Esophagus muscularis mucosa (tissue), 4 donors: Measurements from ENCODE around the gene IL18RAP. TPM values are rescaled to one million over a fixed set of nuclear protein-coding genes. Genes with fewer than 3 reads are reported as not detected.

Experiments
- DNase-seq: peaks from one replicate; pipeline ENCODE4 v3.0.0-alpha.2; 2017; ENCODE audit errors: extremely low spot score
- H3K27ac ChIP-seq, 4 donors: fragments of 200-600 bp; sonication (generic); replicated peaks in 1 of 4; 1 replicate in 3 of 4; 2 replicates in 1 of 4; pipeline ENCODE4 v1.5.1; 2016 to 2019; ENCODE audit warnings: mild to moderate bottlenecking in 1 of 4
- H3K27me3 ChIP-seq, 4 donors: fragments of 200-600 bp; sonication (generic); one replicate each; pipeline versions ENCODE4 v1.5.1 to v1.6.0; 2016 to 2019
- H3K36me3 ChIP-seq, 4 donors: fragments of 200-600 bp; sonication (generic); one replicate each; pipeline ENCODE4 v1.5.1; 2016 to 2019
- H3K4me1 ChIP-seq, 4 donors: fragments of 200-600 bp; sonication (generic); one replicate each; pipeline ENCODE4 v1.5.1; 2016 to 2019
- H3K4me3 ChIP-seq, 4 donors: fragments of 200-600 bp; sonication (generic); 1 replicate in 2 of 4; 2 replicates in 2 of 4; pipeline ENCODE4 v1.5.1; 2016 to 2019; ENCODE audit warnings: mild to moderate bottlenecking in 4 of 4, moderate library complexity in 1 of 4
- H3K9me3 ChIP-seq, 4 donors: fragments of 200-600 bp; sonication (generic); 1 replicate in 3 of 4; 2 replicates in 1 of 4; pipeline ENCODE4 v1.5.1; 2016 to 2019
- EP300 ChIP-seq: sonication (generic); formaldehyde crosslinking; IDR thresholded peaks from one replicate; pipeline ENCODE4 v1.6.1; 2017; ENCODE audit warnings: antibody characterized with exemption
- POLR2A ChIP-seq: fragments of 450-650 bp; IDR thresholded peaks from one replicate; pipeline ENCODE4 v1.6.1; 2017; ENCODE audit warnings: antibody characterized with exemption, moderate library complexity, mild to moderate bottlenecking, low read depth
- POLR2AphosphoS5 ChIP-seq, 2 donors: sonication (generic); formaldehyde crosslinking; IDR thresholded peaks; one replicate each; pipeline ENCODE4 v1.6.1; 2017; ENCODE audit warnings: antibody characterized with exemption in 2 of 2
- WGBS: methylation state at CpG from one replicate; pipeline ENCODE4 v1.1.5; 2018; 5-methylcytosine and 5-hydroxymethylcytosine counted together
- intact Hi-C: fragments of 100-400 bp; cut with DNase I; formaldehyde crosslinking; loops from one replicate; pipeline ENCODE4 v1.15.1; 2023
- total RNA-seq, 4 donors: library from RNA; depleted of rRNA; stranded (reverse); fragments of >200 nt; gene quantifications; one replicate each; pipeline versions ENCODE4 v1.1.0 to v1.2.1, GENCODE V29; 2016
- TF ChIP-seq, protein P1 (sequence below), 3 experiments: fragments of 200-600 bp in 2 of 3; fragments of 450-650 bp in 1 of 3; sonication (generic) in 2 of 3; IDR thresholded peaks; one replicate each; pipeline ENCODE4 v1.5.1; 2017 to 2019; ENCODE audit warnings: antibody characterized with exemption in 3 of 3, mild to moderate bottlenecking in 2 of 3, moderate library complexity in 1 of 3

IL18RAP gene
- total RNA-seq, 4 donors from 2014 or later, result 0.42 to 11.3 (median 0.58) TPM

DNA sequence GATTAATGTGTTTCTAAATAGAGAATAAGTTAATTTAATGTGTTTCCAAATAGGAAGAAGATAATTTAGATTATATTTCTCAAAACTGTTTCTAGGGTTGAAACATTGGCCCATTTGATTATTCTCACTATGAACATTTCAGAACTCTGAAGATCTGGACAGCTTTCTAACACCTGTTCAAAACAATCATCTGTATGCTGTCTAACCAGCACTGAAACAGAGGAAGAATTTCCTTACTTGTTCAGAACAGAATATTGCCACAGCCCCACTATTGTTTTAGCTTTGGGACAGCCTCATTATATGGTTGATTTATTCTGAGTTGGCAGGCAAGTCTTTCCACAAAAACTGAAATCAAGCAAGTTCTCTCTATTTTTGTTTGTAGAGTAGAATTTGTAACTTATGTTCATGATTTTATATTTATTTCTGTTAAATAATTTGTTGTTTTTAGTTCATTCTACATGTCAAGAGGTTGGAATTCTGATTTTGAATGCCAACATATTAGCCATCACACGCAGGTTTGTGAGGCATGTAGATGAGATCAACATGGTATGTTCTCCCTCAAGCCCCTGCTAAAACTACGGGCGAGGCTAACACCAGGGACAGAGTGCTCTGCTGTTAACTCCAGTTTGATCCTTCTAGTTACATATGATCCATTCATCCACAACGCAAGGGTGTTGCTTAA is 11.2 kb downstream of the IL18RAP start:
- Histone ChIP-seq H3K27ac (no peak overlapping the region), H3K27me3 (peaks cover 0 to 13% (median 0%) of the 10 kb centered on the region in 4 donors), H3K4me3 (no peak overlapping the region), H3K4me1 (no peaks in the 10 kb centered on the region), H3K36me3 (no peaks in the 10 kb centered on the region), H3K9me3 (no peaks in the 10 kb centered on the region)
- peak; percentile 17 for DNase-seq
- WGBS, result 89% methylated on average over 4 of the region's 4 CpGs
- TF ChIP-seq EP300, result no peak
- TF ChIP-seq, protein P1, sequence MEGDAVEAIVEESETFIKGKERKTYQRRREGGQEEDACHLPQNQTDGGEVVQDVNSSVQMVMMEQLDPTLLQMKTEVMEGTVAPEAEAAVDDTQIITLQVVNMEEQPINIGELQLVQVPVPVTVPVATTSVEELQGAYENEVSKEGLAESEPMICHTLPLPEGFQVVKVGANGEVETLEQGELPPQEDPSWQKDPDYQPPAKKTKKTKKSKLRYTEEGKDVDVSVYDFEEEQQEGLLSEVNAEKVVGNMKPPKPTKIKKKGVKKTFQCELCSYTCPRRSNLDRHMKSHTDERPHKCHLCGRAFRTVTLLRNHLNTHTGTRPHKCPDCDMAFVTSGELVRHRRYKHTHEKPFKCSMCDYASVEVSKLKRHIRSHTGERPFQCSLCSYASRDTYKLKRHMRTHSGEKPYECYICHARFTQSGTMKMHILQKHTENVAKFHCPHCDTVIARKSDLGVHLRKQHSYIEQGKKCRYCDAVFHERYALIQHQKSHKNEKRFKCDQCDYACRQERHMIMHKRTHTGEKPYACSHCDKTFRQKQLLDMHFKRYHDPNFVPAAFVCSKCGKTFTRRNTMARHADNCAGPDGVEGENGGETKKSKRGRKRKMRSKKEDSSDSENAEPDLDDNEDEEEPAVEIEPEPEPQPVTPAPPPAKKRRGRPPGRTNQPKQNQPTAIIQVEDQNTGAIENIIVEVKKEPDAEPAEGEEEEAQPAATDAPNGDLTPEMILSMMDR (IDR thresholded peaks at IDR 0.05), result no peak
- TF ChIP-seq POLR2A, result no peak
- no peak for TF ChIP-seq POLR2AphosphoS5 (IDR thresholded peaks at IDR 0.05)
- intact Hi-C loops, result no loop called here

DNA sequence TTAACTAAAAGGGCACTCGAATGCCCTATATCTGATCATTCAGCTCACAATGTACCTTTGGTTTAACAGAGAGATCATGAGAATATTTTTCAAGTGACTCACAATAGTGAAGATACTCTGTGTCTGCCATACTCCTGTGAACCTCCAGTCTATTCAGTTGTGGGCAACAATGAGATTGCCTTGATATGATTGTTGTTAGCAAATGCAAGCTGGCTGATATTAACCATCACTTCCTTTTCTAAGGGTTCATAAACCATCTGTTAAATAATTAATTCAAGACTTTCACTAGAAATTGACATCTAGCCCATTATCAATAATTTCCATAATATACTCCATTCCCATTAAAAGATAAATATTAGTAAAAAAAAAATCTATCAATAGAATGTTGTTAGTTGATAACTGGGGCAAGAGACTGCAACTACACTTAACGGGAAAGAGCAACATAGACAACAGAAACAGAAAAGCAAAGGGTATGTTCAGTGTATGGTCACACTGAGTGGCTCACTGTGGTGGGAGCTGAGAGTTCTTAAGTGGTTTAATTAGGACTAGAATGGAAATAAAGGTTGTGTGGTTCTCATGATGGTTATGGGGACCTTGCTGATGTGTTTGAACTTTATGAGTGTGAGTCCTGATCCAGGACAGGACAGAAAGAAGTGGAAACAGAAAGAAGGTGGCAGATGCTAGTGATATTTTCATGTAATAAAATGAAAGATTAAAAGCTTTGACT is 11.9 kb downstream of the IL18RAP start:
- Histone ChIP-seq H3K27me3 (peaks cover 0 to 16% (median 0%) of the 10 kb centered on the region in 4 donors), H3K27ac (no peak overlapping the region), H3K36me3 (no peaks in the 10 kb centered on the region), H3K4me3 (no peak overlapping the region), H3K9me3 (no peaks in the 10 kb centered on the region), H3K4me1 (no peaks in the 10 kb centered on the region)
- DNase-seq, result peak; percentile 26
- TF ChIP-seq POLR2AphosphoS5 (IDR thresholded peaks at IDR 0.05), result no peak
- TF ChIP-seq, protein P1 (IDR thresholded peaks at IDR 0.05), result no peak
- no peak for TF ChIP-seq EP300
- TF ChIP-seq POLR2A, result no peak
- 84% methylated on average over 2 of the region's 2 CpGs for WGBS
- intact Hi-C loops, result no loop called here

DNA sequence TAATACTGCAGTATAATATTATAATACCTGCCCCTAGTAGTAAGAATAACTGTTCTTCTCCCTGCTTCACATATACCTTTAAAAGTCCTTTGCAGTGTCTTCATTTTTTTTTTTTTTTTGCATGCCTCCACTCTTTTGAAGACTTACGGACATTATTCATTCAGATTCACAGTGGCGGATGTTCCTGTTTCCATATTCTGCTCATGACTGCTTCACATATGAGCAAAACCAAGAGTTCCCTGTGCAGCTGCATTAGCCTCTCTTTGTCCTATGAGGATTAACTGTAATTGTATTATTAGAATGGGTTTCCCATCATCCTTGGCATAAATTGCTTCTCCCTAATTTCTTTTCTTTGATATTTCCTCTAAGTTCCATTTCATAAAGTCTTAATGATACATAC is 12.8 kb downstream of the IL18RAP start:
- intact Hi-C loops, result no loop called here
- Histone ChIP-seq H3K36me3 (no peaks in the 10 kb centered on the region), H3K9me3 (no peaks in the 10 kb centered on the region), H3K27me3 (peaks cover 0 to 21% (median 0%) of the 10 kb centered on the region in 4 donors), H3K4me1 (no peaks in the 10 kb centered on the region), H3K27ac (no peak overlapping the region), H3K4me3 (no peak overlapping the region)
- TF ChIP-seq POLR2A (no peak), EP300 (no peak), POLR2AphosphoS5 (IDR thresholded peaks at IDR 0.05) (no peak)
- TF ChIP-seq, protein P1 (IDR thresholded peaks at IDR 0.05), result no peak
- DNase-seq, result no peak
- 70% methylated on average over 2 of the region's 2 CpGs for WGBS

DNA sequence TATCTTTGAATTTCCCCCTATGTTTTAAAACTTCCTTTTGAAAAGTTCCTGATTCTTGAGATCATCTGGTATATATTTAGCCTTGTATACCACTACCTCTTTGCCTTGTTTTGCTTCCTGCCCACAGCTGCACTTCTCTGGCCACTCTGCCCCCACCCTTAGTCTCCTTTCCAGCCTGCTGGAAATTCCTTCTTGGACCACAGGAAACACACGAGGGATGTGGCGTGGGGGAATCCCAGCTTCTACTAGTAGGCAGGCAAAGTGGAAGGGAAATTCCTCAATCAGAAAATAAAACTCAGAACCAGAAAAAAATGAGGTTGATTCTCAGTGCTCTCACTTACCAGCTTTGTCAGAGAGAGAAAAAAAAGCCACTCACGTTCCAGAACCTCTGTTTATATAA is 13.4 kb downstream of the IL18RAP start:
- intact Hi-C loops, result no loop called here
- no peak for TF ChIP-seq POLR2A
- TF ChIP-seq EP300, result no peak
- TF ChIP-seq, protein P1 (IDR thresholded peaks at IDR 0.05), result no peak
- TF ChIP-seq POLR2AphosphoS5 (IDR thresholded peaks at IDR 0.05), result no peak
- 16% methylated on average over 3 of the region's 3 CpGs for WGBS
- peak; percentile 53 for DNase-seq
- H3K4me3 ChIP-seq, result no peak overlapping the region
- no peaks in the 10 kb centered on the region for H3K4me1 ChIP-seq
- no peak overlapping the region for H3K27ac ChIP-seq
- peaks cover 0 to 21% (median 0%) of the 10 kb centered on the region in 4 donors for H3K27me3 ChIP-seq
- H3K9me3 ChIP-seq, result no peaks in the 10 kb centered on the region
- no peaks in the 10 kb centered on the region for H3K36me3 ChIP-seq
